Activated CD8-positive, alpha-beta memory T cell treated with anti-CD3 and anti-CD28 coated beads, Interleukin-2, amount 50 U/mL, for 1 hour (primary cell): ENCODE data around the gene SLC22A12.

ENCODE experiments used
- DNase-seq: peaks from one replicate; pipeline ENCODE4 v3.0.0-alpha.2; 2020; ENCODE audit errors: extremely low read depth

The SLC22A12 gene

GRCh38 chr11:64624883-64625481 lies 34.0 kb downstream of the SLC22A12 start:
- no peak for DNase-seq

GRCh38 chr11:64626637-64627036 lies 35.6 kb downstream of the SLC22A12 start:
- DNase-seq: no peak

GRCh38 chr11:64627371-64627770 lies 36.4 kb downstream of the SLC22A12 start:
- DNase-seq: no peak

- no peak for DNase-seq
These were observed 37.6 kb downstream of the SLC22A12 start for GRCh38 chr11:64628596-64628995.

GRCh38 chr11:64629103-64629502 lies 38.1 kb downstream of the SLC22A12 start:
- DNase-seq: no peak

- DNase-seq: no peak
These were observed 39.0 kb downstream of the SLC22A12 start for GRCh38 chr11:64629796-64630562.

GRCh38 chr11:64631675-64632074 lies 40.7 kb downstream of the SLC22A12 start:
- no peak for DNase-seq

- no peak for DNase-seq
These were observed 41.2 kb downstream of the SLC22A12 start for GRCh38 chr11:64632237-64632636.

- DNase-seq: no peak
These were observed 41.6 kb downstream of the SLC22A12 start for GRCh38 chr11:64632654-64633053.

- DNase-seq: no peak
These were observed 42.6 kb downstream of the SLC22A12 start for GRCh38 chr11:64633555-64634159.

- DNase-seq: no peak
These were observed 46.5 kb downstream of the SLC22A12 start for GRCh38 chr11:64637334-64638017.

- no peak for DNase-seq
These were observed 47.1 kb downstream of the SLC22A12 start for GRCh38 chr11:64638018-64638665.

GRCh38 chr11:64638829-64639228 lies 47.8 kb downstream of the SLC22A12 start:
- no peak for DNase-seq

GRCh38 chr11:64639885-64640284 lies 48.9 kb downstream of the SLC22A12 start:
- DNase-seq: no peak

GRCh38 chr11:64641596-64642417 lies 50.8 kb downstream of the SLC22A12 start:
- no peak for DNase-seq

GRCh38 chr11:64642418-64642735 lies 51.4 kb downstream of the SLC22A12 start:
- DNase-seq: no peak

- DNase-seq: no peak
These were observed 51.8 kb downstream of the SLC22A12 start for GRCh38 chr11:64642871-64643255.

- DNase-seq: no peak
These were observed 52.3 kb downstream of the SLC22A12 start for GRCh38 chr11:64643256-64643881.

- DNase-seq: no peak
These were observed 53.1 kb downstream of the SLC22A12 start for GRCh38 chr11:64643920-64644646.

- DNase-seq: no peak
These were observed 53.7 kb downstream of the SLC22A12 start for GRCh38 chr11:64644647-64645275.
